Stimulated activated naive CD8-positive, alpha-beta T cell treated with anti-CD3 and anti-CD28 coated beads, Interleukin-15, Interleukin-2, amounts not matched to agents 100 ng/mL and 50 ng/mL, for 24 hours (primary cell): ENCODE results near the gene KLK11.

ENCODE experiments used
- H3K27ac Mint-ChIP-seq: one replicate; pipeline ENCODE4 v1.8.0; 2021; ENCODE audit warnings: mild to moderate bottlenecking, mixed read lengths
- H3K27me3 Mint-ChIP-seq: one replicate; pipeline ENCODE4 v1.8.0; 2021; ENCODE audit warnings: mixed read lengths
- H3K36me3 Mint-ChIP-seq: one replicate; pipeline ENCODE4 v1.8.0; 2021; ENCODE audit warnings: low read depth, mixed read lengths
- H3K4me1 Mint-ChIP-seq: one replicate; pipeline ENCODE4 v1.8.0; 2021; ENCODE audit warnings: low read depth, mixed read lengths
- H3K4me3 Mint-ChIP-seq: one replicate; pipeline ENCODE4 v1.8.0; 2021; ENCODE audit warnings: mild to moderate bottlenecking, mixed read lengths
- H3K9me3 Mint-ChIP-seq: one replicate; pipeline ENCODE4 v1.8.0; 2021; ENCODE audit warnings: mixed read lengths

The KLK11 gene

DNA sequence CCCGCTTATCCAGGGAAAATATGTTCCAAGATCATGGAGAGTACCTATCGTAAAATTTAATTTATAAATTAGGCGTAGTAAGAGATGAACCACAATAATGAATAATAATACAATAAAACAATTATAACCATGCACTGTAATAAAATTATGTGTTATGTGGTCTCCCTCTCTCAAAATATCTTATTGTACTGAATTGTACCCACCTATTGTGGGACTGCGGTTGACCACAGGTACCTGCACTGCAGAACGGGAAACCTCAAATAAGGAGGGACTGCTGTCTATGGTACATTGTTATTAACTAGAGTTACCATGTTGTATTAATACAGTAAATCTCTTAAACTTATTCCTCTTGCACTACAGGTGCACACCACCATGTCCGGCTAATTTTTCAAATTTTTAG is 13.7 kb upstream of the KLK11 start:
- H3K4me1 Mint-ChIP-seq, result no peaks in the 10 kb centered on the region
- H3K36me3 Mint-ChIP-seq, result no peaks in the 10 kb centered on the region
- no peaks in the 10 kb centered on the region for H3K9me3 Mint-ChIP-seq
- no peak overlapping the region for H3K4me3 Mint-ChIP-seq
- no peak overlapping the region for H3K27ac Mint-ChIP-seq
- H3K27me3 Mint-ChIP-seq, result peaks cover 4% of the 10 kb centered on the region

DNA sequence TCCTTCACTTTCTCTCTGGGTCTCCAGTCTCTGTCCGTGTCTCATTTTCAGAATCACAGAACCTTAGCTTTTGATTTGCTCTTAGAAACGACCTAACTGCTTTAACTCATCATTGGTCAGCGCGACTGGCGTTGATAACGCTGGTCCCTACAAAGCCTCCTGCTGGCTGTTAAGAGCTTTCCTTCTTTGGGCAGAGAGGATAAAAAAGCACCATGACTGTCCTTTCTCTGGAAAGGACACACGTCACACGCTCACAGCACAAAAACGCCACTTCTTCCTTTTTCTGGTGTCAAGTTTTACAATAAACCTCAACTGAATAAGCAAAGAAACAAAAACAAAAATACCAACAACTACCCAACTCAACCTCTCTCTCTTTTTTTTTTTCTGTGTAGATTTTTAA is 10.1 kb upstream of the KLK11 start:
- peaks cover 8% of the 10 kb centered on the region for H3K27me3 Mint-ChIP-seq
- H3K9me3 Mint-ChIP-seq, result no peaks in the 10 kb centered on the region
- no peaks in the 10 kb centered on the region for H3K4me1 Mint-ChIP-seq
- H3K4me3 Mint-ChIP-seq, result no peak overlapping the region
- H3K36me3 Mint-ChIP-seq, result no peaks in the 10 kb centered on the region
- H3K27ac Mint-ChIP-seq, result no peak overlapping the region

DNA sequence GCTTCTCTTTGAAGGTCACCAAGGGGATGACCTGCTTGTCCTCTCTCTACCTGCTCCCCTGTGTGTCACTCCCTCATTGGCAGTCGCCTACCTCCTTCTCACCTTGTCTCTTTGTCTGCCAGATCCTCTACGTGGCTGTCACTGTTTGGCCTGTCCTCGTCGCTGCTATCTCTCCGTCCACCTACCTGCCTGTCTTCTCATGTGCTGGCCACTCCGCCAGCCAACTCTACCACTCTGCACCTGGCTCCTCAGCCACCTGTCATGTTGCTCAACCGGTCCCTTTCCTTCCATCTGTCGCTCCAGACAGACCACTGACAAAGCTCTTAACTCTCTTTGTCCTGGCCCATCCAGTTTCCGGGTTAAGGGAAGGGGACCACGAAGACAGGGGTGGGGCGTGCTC is 8.3 kb upstream of the KLK11 start, which contains the start of gene KLK12:
TSS of gene KLK12 (minus strand) at position 299 of the 400 bp plus-strand sequence. CDS start 381 bp downstream, outside the sequence.
- no peak within 1 kb of the TSS for H3K27ac Mint-ChIP-seq
- peaks cover 9% of the 10 kb centered on the region for H3K27me3 Mint-ChIP-seq
- H3K36me3 Mint-ChIP-seq, result no peaks in the 10 kb centered on the region
- H3K4me1 Mint-ChIP-seq, result no peaks in the 10 kb centered on the region
- no peaks in the 10 kb centered on the region for H3K9me3 Mint-ChIP-seq
- H3K4me3 Mint-ChIP-seq, result no peak within 1 kb of the TSS

DNA sequence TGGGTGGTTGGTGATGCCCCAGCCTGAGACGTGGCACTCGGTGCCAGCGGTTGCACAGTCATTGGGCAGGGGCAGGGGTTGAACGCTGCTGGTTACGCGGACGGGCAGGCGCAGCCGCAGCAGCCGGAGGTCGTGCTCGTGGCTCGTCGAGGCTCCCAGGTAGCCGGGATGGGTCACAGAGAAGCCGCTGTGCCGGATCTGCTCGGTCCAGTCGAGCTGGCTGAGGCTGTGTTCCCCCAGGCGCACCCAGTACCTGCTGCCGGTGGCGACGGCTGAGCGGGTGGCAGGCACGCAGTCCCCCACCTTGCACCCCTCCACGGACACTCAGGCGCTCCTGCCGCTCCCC is 5.4 kb upstream of the KLK11 start:
- no peaks in the 10 kb centered on the region for H3K4me1 Mint-ChIP-seq
- H3K36me3 Mint-ChIP-seq, result no peaks in the 10 kb centered on the region
- H3K9me3 Mint-ChIP-seq, result no peaks in the 10 kb centered on the region
- H3K27me3 Mint-ChIP-seq, result peaks cover 13% of the 10 kb centered on the region
- H3K4me3 Mint-ChIP-seq, result no peak overlapping the region
- no peak overlapping the region for H3K27ac Mint-ChIP-seq

DNA sequence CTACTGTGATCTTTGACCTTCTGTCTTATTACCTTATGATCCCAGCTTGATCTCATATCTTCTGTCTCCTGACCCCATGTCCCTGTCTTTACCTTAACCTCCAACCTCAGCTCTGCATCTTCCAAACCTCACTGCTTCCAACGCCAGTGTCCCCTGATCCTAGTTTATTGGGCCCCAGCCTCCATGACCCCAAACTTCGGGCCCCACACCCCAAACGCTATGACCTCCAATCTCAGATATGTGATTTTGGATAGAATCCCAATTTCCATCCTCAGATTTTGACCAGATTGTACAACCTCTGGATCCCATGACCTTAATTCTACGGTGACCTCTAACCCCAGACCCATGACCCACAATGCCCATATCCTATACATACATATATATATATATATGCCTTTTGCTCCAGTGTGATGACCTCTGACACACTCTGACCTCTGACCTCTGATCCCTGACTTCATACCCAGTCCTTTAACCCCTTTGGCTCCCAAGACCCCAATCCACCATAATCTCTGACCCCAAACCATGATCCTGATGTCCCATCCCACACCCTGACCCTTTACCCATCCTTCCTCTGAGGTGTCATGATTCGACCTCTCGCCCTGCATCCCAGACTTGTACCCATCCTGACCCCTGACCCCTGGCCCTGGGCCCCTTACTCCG is 4.9 kb upstream of the KLK11 start:
- Mint-ChIP-seq H3K36me3 (no peaks in the 10 kb centered on the region), H3K9me3 (no peaks in the 10 kb centered on the region), H3K27me3 (peaks cover 16% of the 10 kb centered on the region), H3K4me3 (no peak overlapping the region), H3K27ac (no peak overlapping the region), H3K4me1 (no peaks in the 10 kb centered on the region)

DNA sequence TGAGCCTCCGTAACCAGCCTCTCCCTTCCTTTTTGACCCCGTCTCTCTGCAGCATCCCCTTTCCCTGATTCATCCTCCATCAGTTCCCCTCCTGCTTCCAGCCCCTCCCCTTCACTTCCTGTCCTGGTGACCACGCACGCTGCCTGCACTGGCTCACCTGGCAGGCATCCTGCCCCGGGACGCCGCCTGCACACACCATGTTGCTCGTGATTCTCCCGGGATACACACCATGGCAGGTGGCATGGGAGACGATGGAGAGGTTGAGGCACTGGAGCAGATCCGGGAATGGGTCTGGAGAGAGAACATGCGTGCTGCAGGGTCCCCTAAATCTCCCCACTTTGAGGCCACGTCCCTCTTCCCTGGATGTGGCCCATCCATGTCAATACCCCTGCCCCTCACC is 4.2 kb upstream of the KLK11 start:
- Mint-ChIP-seq H3K27me3 (peaks cover 16% of the 10 kb centered on the region), H3K9me3 (no peaks in the 10 kb centered on the region), H3K27ac (no peak overlapping the region), H3K36me3 (no peaks in the 10 kb centered on the region), H3K4me3 (no peak overlapping the region), H3K4me1 (no peaks in the 10 kb centered on the region)

DNA sequence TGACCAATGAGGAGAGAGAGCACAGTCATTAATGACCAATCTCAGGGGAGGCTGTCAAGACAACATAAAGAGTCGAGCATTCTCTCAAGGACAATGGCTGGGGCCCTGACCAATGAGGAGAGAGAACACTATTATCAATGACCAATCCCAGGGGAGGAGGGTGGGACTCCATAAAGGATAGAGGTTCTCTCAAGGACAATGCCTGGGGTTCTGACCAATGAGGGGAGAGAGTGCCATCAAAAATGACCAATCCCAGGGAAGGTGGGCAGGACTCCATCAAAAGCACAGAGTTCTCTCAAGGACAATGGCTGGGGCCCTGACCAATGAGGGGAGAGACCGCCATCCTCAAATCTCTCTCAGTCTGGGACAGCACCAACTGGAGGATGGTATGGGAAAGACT is 3.3 kb upstream of the KLK11 start:
- no peaks in the 10 kb centered on the region for H3K4me1 Mint-ChIP-seq
- no peak overlapping the region for H3K27ac Mint-ChIP-seq
- no peak overlapping the region for H3K4me3 Mint-ChIP-seq
- H3K27me3 Mint-ChIP-seq, result peaks cover 10% of the 10 kb centered on the region
- H3K9me3 Mint-ChIP-seq, result no peaks in the 10 kb centered on the region
- H3K36me3 Mint-ChIP-seq, result no peaks in the 10 kb centered on the region

DNA sequence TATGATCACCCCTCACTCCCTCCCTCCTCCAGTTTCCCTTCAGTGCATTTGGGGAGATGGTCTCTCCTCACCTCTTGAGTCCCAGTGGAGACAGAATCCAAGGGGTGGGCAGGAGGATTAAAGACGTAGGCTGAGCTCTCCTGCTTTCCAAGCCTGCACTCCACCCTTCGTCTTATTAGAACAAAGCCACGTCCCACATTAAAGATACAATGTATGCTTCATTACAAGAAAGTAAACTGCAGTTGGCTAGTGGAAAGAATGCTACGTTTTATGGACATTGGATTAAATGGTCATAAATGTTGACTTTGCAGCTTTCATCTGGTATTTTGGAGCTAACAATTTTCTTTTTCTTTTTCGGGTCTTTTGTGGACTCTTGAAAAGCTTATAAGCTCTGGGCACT is 1.5 kb upstream of the KLK11 start:
- Mint-ChIP-seq H3K9me3 (no peaks in the 10 kb centered on the region), H3K36me3 (no peaks in the 10 kb centered on the region), H3K4me3 (no peak overlapping the region), H3K27ac (no peak overlapping the region), H3K27me3 (peaks cover 16% of the 10 kb centered on the region), H3K4me1 (no peaks in the 10 kb centered on the region)

DNA sequence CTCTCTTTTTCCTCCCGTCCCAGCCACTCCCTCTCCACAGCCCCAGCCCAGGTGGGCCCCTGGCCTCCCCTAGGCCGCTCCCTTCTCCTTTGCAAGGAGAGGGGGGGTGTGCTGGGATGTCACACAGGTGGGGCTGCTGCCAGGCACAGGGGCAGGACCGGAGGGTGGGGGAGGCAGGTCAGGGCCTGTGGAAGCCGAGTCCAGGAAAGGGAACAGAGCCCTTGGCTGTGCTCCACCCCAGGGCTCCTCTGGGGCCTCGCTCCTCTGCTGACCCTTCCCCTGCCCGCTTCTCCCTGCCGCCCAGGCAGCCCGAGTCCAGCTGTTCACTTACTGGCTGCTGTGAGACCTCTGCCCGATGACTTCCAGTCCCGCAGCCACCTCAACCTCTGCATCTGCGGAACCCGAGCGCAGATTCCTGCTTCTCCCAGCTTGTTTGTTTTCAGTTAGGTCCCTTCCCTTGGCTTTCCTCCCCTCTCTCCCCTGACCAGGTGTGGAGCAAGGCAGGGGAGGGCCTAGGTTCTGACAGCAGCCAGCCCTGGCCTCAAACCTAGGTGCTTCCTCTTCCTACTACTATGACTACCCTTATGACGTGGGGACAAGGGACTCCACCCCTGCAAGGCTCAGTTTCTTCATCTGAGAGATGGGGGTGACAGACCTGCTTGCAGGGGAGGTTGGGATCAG is 850 bp upstream of the KLK11 start:
- Mint-ChIP-seq H3K27me3 (peaks cover 23% of the 10 kb centered on the region), H3K36me3 (no peaks in the 10 kb centered on the region), H3K9me3 (no peaks in the 10 kb centered on the region), H3K27ac (no peak overlapping the region), H3K4me1 (no peaks in the 10 kb centered on the region), H3K4me3 (no peak overlapping the region)

DNA sequence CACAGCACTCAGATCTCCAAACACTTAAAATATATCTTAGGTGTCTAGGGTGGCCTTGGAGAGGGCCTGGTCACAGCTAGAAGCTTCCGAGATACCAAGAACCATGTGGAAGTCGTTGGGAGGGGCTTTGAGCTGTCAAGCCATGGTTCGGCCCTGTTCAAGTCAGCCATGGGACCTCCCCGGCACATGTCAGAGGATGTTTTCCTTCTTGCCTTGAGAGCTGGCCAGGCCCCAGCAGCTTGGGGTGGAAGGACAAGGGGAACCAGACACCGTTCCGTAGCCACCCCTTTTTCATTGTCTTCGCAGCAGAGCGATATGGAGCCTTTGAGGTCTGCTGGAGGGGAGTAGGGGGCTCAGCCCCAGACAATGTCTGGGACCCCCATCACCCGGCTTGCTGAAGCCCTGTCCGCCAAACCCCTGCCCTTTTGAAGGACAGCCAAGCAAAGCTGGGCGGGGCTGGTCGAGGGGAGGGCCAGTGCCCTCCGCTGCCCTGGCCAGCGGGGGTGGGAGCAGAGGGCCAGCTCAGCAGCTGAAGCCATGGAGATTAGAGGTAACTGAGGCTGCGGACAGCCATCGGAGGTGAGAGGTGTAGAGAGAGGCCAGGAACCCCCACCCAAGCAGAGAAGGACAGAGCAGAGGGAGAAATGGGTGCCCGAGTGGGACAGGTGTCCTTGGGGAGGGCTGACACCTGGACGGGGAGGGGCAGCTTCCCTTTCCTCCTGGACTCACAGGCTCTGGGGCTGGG is 435 bp downstream of the KLK11 start:
- Mint-ChIP-seq H3K27me3 (peaks cover 30% of the 10 kb centered on the region), H3K36me3 (no peaks in the 10 kb centered on the region), H3K9me3 (no peaks in the 10 kb centered on the region), H3K27ac (no peak overlapping the region), H3K4me1 (no peaks in the 10 kb centered on the region), H3K4me3 (no peak overlapping the region)

DNA sequence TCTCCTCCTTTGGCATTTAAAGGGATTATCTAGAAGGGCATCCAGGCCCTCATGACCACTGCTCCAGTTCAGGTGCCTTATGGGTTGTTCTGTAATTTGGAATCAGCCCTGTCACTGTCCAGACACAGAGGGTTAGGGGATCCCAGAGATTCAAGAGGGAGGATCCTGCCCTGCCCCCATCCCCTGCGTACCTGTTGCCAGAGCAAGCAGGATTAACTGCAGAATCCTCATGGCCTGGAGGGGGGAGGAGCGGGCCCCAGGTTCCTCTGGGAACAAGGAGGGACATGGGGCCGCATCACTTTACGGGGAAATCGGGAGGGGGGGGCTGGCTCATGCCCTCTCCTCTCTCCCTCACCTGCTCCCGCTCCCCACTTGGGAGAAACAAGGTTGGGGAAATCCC is 1.0 kb downstream of the KLK11 start:
- no peaks in the 10 kb centered on the region for H3K4me1 Mint-ChIP-seq
- H3K9me3 Mint-ChIP-seq, result no peaks in the 10 kb centered on the region
- H3K4me3 Mint-ChIP-seq, result no peak overlapping the region
- no peak overlapping the region for H3K27ac Mint-ChIP-seq
- H3K27me3 Mint-ChIP-seq, result peaks cover 34% of the 10 kb centered on the region
- no peaks in the 10 kb centered on the region for H3K36me3 Mint-ChIP-seq

DNA sequence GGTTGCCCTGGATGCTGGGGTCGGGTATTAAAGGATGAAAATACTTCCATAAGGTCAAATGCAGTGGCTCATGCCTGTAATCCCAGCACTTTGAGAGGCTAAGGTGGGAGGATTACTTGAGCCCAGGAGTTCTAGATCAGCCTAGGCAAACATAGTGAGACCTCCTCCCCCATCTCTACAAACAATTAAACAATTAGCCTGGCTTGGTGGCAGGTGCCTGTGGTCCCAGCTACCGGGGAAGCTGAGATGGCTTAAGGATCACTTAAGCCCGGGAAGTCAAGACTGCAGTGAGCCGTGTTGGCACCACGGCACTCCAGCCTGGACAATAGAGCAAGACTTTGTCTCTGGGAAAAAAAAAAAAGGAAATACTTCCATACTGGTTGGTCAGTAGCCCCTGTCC is 1.5 kb downstream of the KLK11 start:
- Mint-ChIP-seq H3K4me1 (no peaks in the 10 kb centered on the region), H3K27me3 (peaks cover 39% of the 10 kb centered on the region), H3K4me3 (no peak overlapping the region), H3K36me3 (no peaks in the 10 kb centered on the region), H3K27ac (no peak overlapping the region), H3K9me3 (no peaks in the 10 kb centered on the region)

DNA sequence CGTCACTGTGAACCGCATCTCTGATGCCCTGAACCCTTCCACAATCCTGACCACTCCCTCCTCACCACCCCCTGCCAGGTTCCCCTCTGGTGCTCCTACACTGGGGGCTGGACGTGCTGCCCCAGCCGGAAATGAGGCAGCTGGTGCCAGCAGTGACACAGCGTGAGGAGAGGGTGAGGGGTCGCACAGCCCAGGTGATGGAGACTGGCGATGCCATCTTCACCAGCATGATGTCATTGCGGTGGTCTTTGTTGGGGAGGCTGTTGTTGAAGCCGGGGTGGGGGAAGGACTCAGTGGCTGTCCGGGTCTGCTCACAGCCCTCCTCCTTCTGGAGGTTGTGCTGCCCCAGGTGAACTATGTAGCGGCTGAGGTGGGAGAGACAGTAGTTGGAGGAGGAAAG is 2.5 kb downstream of the KLK11 start:
- Mint-ChIP-seq H3K27ac (no peak overlapping the region), H3K36me3 (no peaks in the 10 kb centered on the region), H3K27me3 (peaks cover 42% of the 10 kb centered on the region), H3K9me3 (no peaks in the 10 kb centered on the region), H3K4me1 (no peaks in the 10 kb centered on the region), H3K4me3 (no peak overlapping the region)

DNA sequence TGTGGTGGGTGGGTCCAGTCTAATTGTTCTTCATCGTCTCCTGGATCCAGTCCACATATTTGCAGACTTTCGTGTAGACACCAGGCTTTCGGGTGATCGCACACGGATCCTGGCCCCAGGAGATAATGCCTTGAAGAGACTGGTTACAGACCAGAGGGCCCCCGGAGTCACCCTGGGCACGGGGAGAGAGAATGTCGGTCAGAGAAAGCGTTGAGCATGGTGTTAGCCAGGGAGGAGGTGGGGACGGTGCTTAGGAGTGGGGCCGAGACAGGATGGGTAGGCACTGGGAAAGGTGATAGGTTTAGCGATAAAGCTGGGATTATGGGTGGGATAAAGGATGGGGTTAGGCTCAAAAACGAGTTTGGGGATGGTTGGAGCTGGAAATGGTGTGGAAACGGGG is 3.9 kb downstream of the KLK11 start:
- H3K4me3 Mint-ChIP-seq, result no peak overlapping the region
- H3K27me3 Mint-ChIP-seq, result peaks cover 54% of the 10 kb centered on the region
- no peaks in the 10 kb centered on the region for H3K36me3 Mint-ChIP-seq
- peaks cover 8% of the 10 kb centered on the region for H3K4me1 Mint-ChIP-seq
- H3K27ac Mint-ChIP-seq, result no peak overlapping the region
- H3K9me3 Mint-ChIP-seq, result no peaks in the 10 kb centered on the region

DNA sequence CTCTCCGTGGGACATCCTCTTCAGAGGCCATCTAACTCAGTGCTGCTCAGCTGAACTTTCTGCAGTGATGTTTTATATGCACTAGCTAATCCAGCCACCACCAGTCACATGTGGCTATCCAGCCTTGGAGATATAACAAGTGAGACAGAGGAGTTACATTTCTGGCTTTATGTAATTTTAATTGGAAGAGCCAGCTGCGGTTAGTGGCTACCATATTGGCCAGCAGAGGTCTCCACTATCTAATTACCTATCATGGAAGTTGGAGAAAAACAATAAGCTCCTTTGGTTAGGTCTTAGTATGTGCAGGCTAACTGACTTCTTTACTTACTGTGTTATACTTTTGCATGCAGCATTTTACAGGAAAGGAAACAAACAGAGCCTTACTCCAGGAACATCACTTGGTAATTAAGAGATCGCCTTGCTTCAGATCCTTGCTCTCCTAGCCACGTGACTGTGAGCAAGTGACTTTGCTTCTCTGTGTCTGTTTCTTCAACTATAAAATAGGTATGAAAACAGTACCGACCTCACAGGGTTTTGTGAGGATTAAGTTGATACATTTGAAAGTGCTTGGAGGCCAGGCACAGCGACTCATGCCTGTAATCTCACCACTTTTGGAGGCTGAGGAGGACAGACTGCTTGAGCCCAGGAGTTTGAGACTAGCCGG is 5.3 kb downstream of the KLK11 start:
- H3K27ac Mint-ChIP-seq, result no peak overlapping the region
- H3K4me3 Mint-ChIP-seq, result no peak overlapping the region
- no peaks in the 10 kb centered on the region for H3K9me3 Mint-ChIP-seq
- peaks cover 61% of the 10 kb centered on the region for H3K27me3 Mint-ChIP-seq
- H3K36me3 Mint-ChIP-seq, result no peaks in the 10 kb centered on the region
- peaks cover 15% of the 10 kb centered on the region for H3K4me1 Mint-ChIP-seq
